ENCODE data around the gene ADAD2. TPM values are rescaled to one million over a fixed set of nuclear protein-coding genes. Genes with fewer than 3 reads are reported as not detected.

The ADAD2 gene
- not detected in 2 replicates for total RNA-seq (2014; rRNA removed; shearing (Covaris generic))

- Histone ChIP-seq H3K9me3 (replicated peaks) (no peaks in the 10 kb centered on the region), H3K27ac (no peak within 1 kb of the TSS), H3K36me3 (peaks cover 3% of the 10 kb centered on the region; the same call in 1 of the 2 replicates), H3K4me1 (replicated peaks) (peaks cover 2% of the 10 kb centered on the region), H3K4me3 (no peak within 1 kb of the TSS), H3K27me3 (replicated peaks) (no peaks in the 10 kb centered on the region)
- no peak for DNase-seq (ENCODE audit: low read depth in 1 of 2, low spot score in 2 of 2)
These were observed at the start of gene ADAD2 for GRCh38 chr16:84190731-84191388. TSS of gene ADAD2 (plus strand) at chr16:84191157. CDS start at chr16:84191231, 74 bp downstream.

DNA sequence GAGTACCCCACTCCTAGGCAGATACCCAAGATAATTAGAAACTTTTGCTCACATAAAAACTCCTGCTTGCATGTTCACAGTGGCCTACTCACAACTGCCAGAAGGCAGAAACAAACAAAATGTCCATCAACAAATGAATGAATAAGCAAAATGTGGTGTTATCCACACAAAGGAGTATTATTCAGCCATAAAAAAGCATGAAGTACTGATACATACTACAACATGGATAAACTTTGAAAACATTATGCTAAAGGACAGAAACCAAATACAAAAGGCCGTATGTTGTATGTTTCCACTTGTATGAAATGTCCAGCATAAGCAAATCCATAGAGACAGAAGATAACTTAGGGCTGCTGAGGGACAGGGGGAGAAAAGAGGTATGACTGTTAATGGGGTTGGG lies 47.9 kb upstream of the ADAD2 start:
- peaks cover 21% of the 10 kb centered on the region for H3K4me1 ChIP-seq (replicated peaks)
- no peaks in the 10 kb centered on the region for H3K9me3 ChIP-seq (replicated peaks)
- no peak overlapping the region for H3K4me3 ChIP-seq
- H3K36me3 ChIP-seq, result no peaks in the 10 kb centered on the region
- H3K27me3 ChIP-seq (replicated peaks), result no peaks in the 10 kb centered on the region; the same call in 1 of the 2 replicates
- no peak for DNase-seq (ENCODE audit: low read depth in 1 of 2, low spot score in 2 of 2)
- no peak overlapping the region for H3K27ac ChIP-seq

GRCh38 chr16:84143784-84144199 lies 47.2 kb upstream of the ADAD2 start:
- Histone ChIP-seq H3K27ac (no peak overlapping the region), H3K4me1 (replicated peaks) (peaks cover 15% of the 10 kb centered on the region), H3K4me3 (peak overlapping the region; percentile 88), H3K27me3 (replicated peaks) (peaks cover 2% of the 10 kb centered on the region; the same call in 1 of the 2 replicates), H3K36me3 (no peaks in the 10 kb centered on the region), H3K9me3 (replicated peaks) (no peaks in the 10 kb centered on the region)
- no peak for DNase-seq (ENCODE audit: low read depth in 1 of 2, low spot score in 2 of 2)

GRCh38 chr16:84144209-84144858 lies 46.6 kb upstream of the ADAD2 start:
- Histone ChIP-seq H3K27ac (no peak overlapping the region), H3K4me3 (peak overlapping the region; percentile 88), H3K4me1 (replicated peaks) (peaks cover 9% of the 10 kb centered on the region), H3K36me3 (no peaks in the 10 kb centered on the region), H3K9me3 (replicated peaks) (no peaks in the 10 kb centered on the region), H3K27me3 (replicated peaks) (peaks cover 3% of the 10 kb centered on the region; the same call in 1 of the 2 replicates)
- peak in 1 of 2 experiments; percentile 33 for DNase-seq (ENCODE audit: low read depth in 1 of 2, low spot score in 2 of 2)

- H3K27me3 ChIP-seq (replicated peaks), result peaks cover 4% of the 10 kb centered on the region; the same call in 1 of the 2 replicates
- H3K4me3 ChIP-seq, result peak within 1 kb of the TSS; percentile 88
- H3K9me3 ChIP-seq (replicated peaks), result no peaks in the 10 kb centered on the region
- DNase-seq (ENCODE audit: low read depth in 1 of 2, low spot score in 2 of 2), result peak; percentile 85 to 86
- H3K36me3 ChIP-seq, result no peaks in the 10 kb centered on the region
- peaks cover 7% of the 10 kb centered on the region for H3K4me1 ChIP-seq (replicated peaks)
- no peak within 1 kb of the TSS for H3K27ac ChIP-seq
These were observed 45.9 kb upstream of the ADAD2 start, which contains the start of the genes DNAAF1 and HSDL1 for GRCh38 chr16:84144859-84145639. TSS of gene DNAAF1 (plus strand) at chr16:84145308. CDS start at chr16:84145441, 133 bp downstream. TSS of gene HSDL1 (minus strand) at chr16:84145177. CDS start at chr16:84131321, 13,856 bp downstream.

GRCh38 chr16:84150926-84151325 lies 40.0 kb upstream of the ADAD2 start:
- no peaks in the 10 kb centered on the region for H3K4me1 ChIP-seq (replicated peaks)
- no peaks in the 10 kb centered on the region for H3K36me3 ChIP-seq
- no peak overlapping the region for H3K4me3 ChIP-seq
- H3K27ac ChIP-seq, result no peak overlapping the region
- H3K9me3 ChIP-seq (replicated peaks), result no peaks in the 10 kb centered on the region
- peaks cover 7% of the 10 kb centered on the region; the same call in 1 of the 2 replicates for H3K27me3 ChIP-seq (replicated peaks)
- DNase-seq (ENCODE audit: low read depth in 1 of 2, low spot score in 2 of 2), result no peak

DNA sequence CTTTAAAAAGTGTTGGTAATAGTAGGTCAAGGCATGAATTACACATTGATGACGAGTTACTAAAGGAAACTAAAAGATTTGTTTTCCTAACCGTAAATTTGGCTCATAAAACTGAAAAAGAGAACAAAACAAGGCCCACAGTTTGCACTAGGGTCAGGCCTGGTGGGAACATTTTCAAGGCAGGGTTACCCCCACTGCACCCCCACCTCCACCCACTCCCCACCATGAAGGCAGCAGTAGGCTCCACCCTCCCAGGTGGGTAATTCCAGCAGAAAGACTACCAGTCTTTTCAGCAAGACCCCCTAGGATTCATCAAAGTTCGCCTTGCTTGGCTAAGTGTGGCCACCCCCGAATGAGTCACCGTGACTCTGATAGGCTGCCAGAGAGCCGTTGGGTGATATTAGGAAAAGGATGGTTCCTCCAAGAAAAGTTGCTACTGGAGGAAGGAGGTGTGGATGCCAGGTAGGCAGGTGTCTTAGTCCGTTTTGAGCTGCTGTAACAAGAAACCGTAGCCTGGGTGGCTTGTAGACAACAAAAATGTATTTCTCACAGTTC lies 37.2 kb upstream of the ADAD2 start:
- H3K27me3 ChIP-seq (replicated peaks), result 0 out of 2 replicates have a peak, but pooled peaks cover 5% of the 10 kb centered on the region
- H3K4me1 ChIP-seq (replicated peaks), result no peaks in the 10 kb centered on the region
- H3K36me3 ChIP-seq, result no peaks in the 10 kb centered on the region
- H3K4me3 ChIP-seq, result no peak overlapping the region
- H3K9me3 ChIP-seq (replicated peaks), result no peaks in the 10 kb centered on the region
- H3K27ac ChIP-seq, result no peak overlapping the region
- DNase-seq (ENCODE audit: low read depth in 1 of 2, low spot score in 2 of 2), result no peak

DNA sequence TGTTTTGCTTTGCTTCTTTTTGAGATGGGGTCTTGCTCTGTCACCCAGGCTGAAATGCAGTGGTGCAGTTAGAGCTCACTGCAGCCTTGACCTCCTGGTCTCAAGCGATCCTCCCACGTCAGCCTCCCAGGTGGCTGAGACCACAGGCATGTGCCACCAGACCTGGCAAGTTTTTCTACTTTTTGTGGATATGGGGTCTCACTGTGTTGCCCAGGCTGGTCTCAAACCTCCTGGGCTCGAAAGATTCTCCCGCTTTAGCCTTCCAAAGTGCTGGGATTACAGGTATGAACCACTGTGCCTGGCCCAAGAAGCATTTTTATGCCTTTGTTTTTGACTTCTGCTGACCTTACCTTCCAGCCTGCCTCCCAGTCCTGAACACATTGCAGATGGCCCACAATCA lies 35.7 kb upstream of the ADAD2 start:
- Histone ChIP-seq H3K36me3 (no peaks in the 10 kb centered on the region), H3K9me3 (replicated peaks) (no peaks in the 10 kb centered on the region), H3K4me1 (replicated peaks) (no peaks in the 10 kb centered on the region), H3K27ac (no peak overlapping the region), H3K4me3 (no peak overlapping the region), H3K27me3 (replicated peaks) (peaks cover 6% of the 10 kb centered on the region)
- no peak for DNase-seq (ENCODE audit: low read depth in 1 of 2, low spot score in 2 of 2)

DNA sequence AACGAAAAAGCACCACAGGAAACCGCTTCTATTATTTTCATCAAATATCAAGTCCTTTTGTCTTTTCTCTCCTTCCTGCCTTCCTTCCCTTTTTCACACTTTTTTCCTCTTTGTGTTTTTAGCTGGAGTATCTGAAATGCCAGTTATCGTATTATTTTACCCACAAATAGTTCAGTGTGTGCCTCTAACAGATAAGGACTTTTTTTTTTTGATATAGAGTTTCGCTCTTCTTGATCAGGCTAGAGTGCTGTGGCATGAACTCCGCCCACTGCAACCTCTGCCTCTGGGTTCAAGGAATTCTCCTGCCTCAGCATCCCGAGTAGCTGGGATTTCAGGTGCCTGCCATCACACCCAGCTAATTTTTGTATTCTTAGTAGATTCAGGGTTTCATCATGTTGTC lies 35.2 kb upstream of the ADAD2 start:
- no peaks in the 10 kb centered on the region for H3K9me3 ChIP-seq (replicated peaks)
- peaks cover 6% of the 10 kb centered on the region for H3K27me3 ChIP-seq (replicated peaks)
- H3K36me3 ChIP-seq, result no peaks in the 10 kb centered on the region
- H3K4me3 ChIP-seq, result no peak overlapping the region
- no peaks in the 10 kb centered on the region for H3K4me1 ChIP-seq (replicated peaks)
- DNase-seq (ENCODE audit: low read depth in 1 of 2, low spot score in 2 of 2), result no peak
- H3K27ac ChIP-seq, result no peak overlapping the region

GRCh38 chr16:84156342-84156784 lies 34.6 kb upstream of the ADAD2 start:
- no peak for DNase-seq (ENCODE audit: low read depth in 1 of 2, low spot score in 2 of 2)
- Histone ChIP-seq H3K4me1 (replicated peaks) (no peaks in the 10 kb centered on the region), H3K4me3 (no peak overlapping the region), H3K27ac (no peak overlapping the region), H3K9me3 (replicated peaks) (no peaks in the 10 kb centered on the region), H3K27me3 (replicated peaks) (peaks cover 6% of the 10 kb centered on the region), H3K36me3 (no peaks in the 10 kb centered on the region)

DNA sequence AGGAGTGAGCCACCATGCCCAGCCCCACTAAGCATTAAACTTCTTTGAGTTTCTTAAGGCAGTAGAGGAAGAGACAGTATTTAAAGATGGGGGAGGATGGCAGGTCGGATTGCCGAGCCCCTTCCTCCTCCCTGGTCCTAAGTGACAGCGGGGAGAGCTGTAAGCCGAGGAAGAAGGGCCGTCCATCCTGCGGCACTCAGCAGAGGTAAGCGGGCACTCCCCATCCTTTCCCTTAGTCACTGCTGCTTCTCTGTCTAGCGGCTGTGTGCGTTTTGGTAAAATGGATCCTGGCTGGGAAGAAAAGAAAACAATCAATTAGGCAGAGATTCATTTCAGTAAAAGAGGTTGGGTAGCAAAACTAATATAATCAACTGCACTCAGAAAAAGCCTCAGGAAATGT lies 31.9 kb upstream of the ADAD2 start:
- H3K27ac ChIP-seq, result no peak overlapping the region
- peaks cover 6% of the 10 kb centered on the region for H3K27me3 ChIP-seq (replicated peaks)
- 0 out of 2 replicates have a peak, but pooled peaks cover 2% of the 10 kb centered on the region for H3K4me1 ChIP-seq (replicated peaks)
- H3K36me3 ChIP-seq, result no peaks in the 10 kb centered on the region
- DNase-seq (ENCODE audit: low read depth in 1 of 2, low spot score in 2 of 2), result no peak
- no peaks in the 10 kb centered on the region for H3K9me3 ChIP-seq (replicated peaks)
- no peak overlapping the region for H3K4me3 ChIP-seq

DNA sequence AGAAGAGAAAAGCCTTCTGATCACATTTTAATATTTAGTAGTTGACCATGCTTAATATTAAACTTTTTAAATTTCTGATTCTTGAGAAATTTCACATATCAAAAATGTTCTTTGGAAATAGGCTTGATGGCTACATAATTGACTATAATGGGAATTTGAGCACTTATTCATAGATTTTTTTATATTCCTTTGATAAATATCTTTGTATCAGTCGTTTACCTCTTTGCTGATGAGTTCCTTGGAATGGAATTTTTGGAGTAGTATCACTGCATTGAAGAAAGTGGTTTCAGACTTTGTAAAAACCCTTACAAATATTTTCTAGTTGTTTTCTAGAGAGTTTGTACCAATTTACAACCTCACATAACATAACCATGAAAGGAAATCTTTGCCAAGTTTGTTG lies 31.2 kb upstream of the ADAD2 start:
- Histone ChIP-seq H3K9me3 (replicated peaks) (no peaks in the 10 kb centered on the region), H3K4me1 (replicated peaks) (0 out of 2 replicates have a peak, but pooled peaks cover 2% of the 10 kb centered on the region), H3K27me3 (replicated peaks) (peaks cover 8% of the 10 kb centered on the region), H3K4me3 (no peak overlapping the region), H3K36me3 (no peaks in the 10 kb centered on the region), H3K27ac (no peak overlapping the region)
- no peak for DNase-seq (ENCODE audit: low read depth in 1 of 2, low spot score in 2 of 2)

GRCh38 chr16:84161037-84161436 lies 29.9 kb upstream of the ADAD2 start:
- 0 out of 2 replicates have a peak, but pooled peaks cover 2% of the 10 kb centered on the region for H3K4me1 ChIP-seq (replicated peaks)
- H3K27ac ChIP-seq, result no peak overlapping the region
- H3K27me3 ChIP-seq (replicated peaks), result peaks cover 8% of the 10 kb centered on the region
- no peaks in the 10 kb centered on the region for H3K9me3 ChIP-seq (replicated peaks)
- no peaks in the 10 kb centered on the region for H3K36me3 ChIP-seq
- no peak overlapping the region for H3K4me3 ChIP-seq
- no peak for DNase-seq (ENCODE audit: low read depth in 1 of 2, low spot score in 2 of 2)

All from SJSA1 (cell line).